GM19455 (cell line): ENCODE data around the gene ZYX.
"Not testable (repeated sequence)": the region's sequence is repeated elsewhere in the genome, so short reads cannot be mapped to it uniquely, and the experiment has no call there.

Source experiments
- ATAC-seq: cut with Tn5 transposase; IDR thresholded peaks from one replicate; pipeline ENCODE4 v1.9.1; 2021; ENCODE audit not compliant: unreplicated experiment

The ZYX gene

DNA sequence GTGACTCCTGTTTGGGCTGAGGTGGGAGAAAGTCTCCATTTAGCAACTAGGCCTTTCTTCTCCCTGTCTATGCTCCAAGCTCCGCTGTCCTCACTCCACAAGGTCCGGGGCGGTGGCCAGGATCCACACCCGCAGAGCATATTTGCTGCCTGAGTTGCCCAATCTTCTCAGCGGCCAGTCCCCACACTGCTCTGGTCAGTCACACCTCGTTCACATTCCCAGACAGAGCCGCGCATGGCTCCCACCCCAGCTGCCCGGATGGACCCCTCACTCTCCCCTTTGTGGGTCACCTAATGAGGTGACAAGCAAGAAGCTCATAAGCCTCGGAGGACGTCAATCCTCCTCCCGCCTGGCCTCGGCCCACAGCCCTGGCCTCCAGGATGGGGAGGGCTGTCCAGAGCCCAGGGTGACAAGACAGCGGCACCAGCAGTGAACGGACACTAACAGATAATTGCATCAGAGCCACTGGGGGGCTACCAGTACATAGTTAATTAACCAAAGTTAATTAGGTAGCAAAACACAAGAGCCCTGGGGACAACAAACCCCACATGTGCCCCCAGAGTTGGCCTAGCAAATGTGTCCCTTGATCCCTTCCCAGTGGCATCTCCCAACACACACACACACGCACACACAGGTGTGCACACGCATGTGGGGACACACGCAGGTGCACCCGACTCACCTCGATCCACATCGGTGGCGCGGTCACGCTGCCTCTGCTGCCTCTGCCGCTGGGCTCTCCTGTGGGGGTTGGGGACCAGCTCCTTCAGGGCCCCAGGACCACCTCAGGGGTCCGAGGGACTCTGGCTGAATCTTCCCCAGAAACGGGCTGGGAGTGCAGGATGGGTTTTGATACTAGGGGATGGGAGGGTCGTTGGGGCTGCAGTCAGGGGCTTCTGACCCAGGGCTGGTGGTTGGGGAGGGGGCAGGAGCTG lies 15.7 kb downstream of the ZYX start:
- no peak for ATAC-seq

DNA sequence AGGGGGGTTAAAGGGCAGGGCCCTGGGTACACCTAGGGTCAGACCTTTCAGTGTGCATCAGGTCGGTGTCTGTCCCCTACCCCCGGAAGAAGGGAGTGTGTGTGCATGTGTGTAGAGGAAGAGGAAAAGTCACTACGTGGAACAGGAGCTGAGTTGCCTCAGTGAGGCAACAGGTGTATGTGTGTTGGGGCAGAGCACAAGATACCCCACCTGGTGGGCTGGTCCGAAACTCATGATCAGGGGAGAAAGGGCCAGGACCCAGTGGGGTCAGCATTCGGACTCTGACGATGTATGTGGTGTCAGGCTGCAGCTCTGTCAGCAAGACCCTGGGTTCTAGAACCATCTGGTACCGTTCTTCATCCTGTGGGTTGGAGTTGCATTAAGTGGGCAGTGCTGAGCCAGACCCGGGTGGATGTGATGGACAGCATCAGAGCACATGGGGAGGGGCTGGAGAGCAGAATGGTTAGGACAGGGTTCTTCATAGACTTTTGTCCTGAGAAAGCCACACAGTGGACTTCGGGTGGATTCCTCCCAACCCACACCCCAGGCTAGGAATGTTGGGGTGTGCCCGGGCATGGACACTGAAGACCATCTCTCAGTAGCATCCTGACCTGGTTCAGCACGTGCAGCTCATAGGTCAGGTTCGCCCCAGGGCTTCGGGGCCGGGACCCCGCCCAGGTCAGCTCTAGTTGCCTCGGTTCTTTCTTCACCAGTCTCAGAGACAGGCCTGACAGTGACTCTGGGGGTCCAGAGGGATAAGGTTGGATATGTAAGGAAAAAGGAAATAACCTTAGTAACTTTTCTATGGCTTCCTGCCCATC lies 16.8 kb downstream of the ZYX start:
- no peak for ATAC-seq

- no peak for ATAC-seq
Observed at GRCh38 chr7:143398616-143399015, 17.5 kb downstream of the ZYX start.

- no peak for ATAC-seq
Observed at GRCh38 chr7:143399151-143399550, 18.0 kb downstream of the ZYX start.

GRCh38 chr7:143399642-143400041 lies 18.5 kb downstream of the ZYX start:
- ATAC-seq = no peak

- no peak for ATAC-seq
Observed at GRCh38 chr7:143401265-143401664, 20.1 kb downstream of the ZYX start.

DNA sequence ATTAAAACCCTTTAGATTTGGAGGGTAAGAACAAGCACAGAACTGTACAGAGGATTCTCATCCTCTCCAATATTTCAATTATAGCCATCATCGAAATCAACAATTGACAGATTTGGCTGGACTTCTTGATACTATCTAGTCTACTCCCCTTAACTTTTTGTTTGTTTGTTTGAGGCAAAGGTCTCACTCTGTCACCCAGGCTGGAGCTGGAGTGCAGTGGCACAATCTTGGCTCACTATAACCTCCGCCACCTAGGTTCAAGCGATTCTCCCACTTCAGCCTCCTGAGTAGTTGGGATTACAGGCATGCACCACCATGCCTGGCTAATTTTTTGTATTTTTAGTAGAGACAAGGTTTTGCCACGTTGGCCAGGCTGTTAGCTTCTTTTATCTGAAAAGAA lies 21.1 kb downstream of the ZYX start:
- ATAC-seq = not testable (repeated sequence)

- no peak for ATAC-seq
Observed at GRCh38 chr7:143405173-143406001, 24.2 kb downstream of the ZYX start.

- ATAC-seq = no peak
Observed at GRCh38 chr7:143406002-143406357, 24.8 kb downstream of the ZYX start.

GRCh38 chr7:143407287-143408251 lies 26.4 kb downstream of the ZYX start:
- no peak for ATAC-seq

DNA sequence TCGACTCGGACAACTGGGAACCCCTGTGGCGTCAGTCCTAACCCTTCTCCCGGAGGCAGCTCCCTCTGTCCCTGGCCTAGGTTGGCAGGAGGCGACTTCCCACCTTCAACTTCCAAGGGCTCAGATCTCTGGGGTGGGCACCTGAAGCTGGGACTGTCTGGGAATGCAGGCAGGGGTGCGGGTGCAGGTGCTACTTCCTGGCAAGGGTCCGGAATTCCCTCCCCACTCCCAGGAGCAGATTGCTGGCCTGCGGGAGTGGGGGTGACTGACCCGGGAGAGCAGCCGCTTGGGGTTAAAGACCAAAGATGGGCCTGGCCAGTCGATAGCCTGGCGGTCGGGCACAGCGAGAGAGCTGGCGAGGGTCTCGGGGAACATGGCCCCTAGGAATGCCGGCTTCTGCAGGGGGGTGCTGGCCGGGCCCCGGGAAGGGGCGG lies 27.1 kb downstream of the ZYX start:
- ATAC-seq = no peak

GRCh38 chr7:143408686-143409561 lies 27.8 kb downstream of the ZYX start, which contains the start of gene EPHA1:
EPHA1 (minus strand) TSS chr7:143408856; CDS start chr7:143408805, 51 bp downstream.
- no peak for ATAC-seq

- ATAC-seq = no peak
Observed at GRCh38 chr7:143410521-143411004, 29.4 kb downstream of the ZYX start.

DNA sequence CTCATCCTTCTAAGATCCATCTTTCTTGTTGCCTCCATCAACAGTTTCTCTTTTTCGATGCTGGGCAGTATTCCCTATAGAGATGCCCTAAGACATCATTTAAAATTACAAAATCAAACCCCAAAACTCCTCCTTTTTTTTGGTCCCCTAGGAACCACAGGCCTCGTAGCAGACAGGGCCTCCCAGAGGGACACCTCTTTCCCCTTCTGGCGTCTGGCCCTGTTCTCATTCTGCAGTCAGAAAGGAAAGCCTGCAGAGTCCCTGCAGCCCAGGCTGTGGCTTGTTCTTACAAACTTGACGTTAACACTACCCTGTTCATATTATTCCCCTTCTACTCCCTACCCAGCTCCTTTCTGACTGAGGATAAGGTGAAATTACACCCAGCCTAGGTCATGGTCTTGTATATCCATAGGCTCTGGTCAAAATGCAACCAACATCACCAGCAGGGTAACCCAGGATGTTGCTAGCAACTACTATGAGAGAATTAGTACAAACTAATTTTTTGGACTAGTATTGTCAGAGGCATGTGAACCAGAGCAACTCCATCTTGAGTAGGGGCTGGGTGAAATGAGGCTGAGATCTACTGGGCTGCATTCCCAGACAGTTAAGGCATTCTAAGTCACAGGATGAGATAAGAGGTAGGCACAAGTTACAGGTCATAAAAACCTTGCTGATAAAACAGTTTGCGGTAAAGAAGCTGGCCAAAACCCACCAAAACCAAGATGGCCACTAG lies 31.0 kb downstream of the ZYX start:
- ATAC-seq = no peak

DNA sequence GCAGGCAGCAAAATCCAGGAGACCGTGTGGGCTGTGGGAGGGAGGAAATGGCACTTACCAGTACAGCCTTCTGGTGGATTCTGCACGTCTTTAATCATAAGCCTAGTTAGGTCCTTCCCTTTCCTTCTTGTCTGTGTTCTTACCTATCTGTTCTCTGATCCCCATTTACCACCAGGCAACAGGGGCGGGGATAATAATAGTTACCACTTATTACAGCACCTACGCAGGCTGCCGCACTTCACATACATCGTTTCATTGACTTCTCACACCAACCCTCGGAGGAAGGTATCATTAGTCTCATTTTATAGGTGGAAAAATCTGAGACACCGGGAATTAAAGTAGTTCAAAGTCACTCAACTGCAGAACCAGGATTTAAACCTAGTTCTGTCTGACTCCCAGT lies 32.0 kb downstream of the ZYX start:
- ATAC-seq = no peak

DNA sequence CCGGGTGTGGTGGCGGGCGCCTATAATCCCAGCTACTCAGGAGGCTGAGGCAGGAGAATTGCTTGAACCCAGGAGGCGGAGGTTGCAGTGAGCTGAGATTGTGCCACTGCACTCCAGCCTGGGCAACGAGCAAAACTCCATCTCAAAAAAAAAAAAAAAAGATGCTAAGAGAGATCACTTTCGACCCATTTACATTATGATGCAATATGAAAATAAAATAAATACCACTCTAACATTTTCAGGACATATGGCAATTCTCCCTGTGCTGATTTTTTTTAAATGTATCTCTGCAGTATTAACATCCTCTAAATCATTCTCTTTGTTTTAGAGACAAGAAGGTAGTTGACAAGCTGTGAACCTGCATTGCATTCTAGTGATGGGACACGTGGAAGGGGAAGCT lies 34.1 kb downstream of the ZYX start:
- ATAC-seq = not testable (repeated sequence)

GRCh38 chr7:143415742-143416397 lies 34.7 kb downstream of the ZYX start:
- ATAC-seq = no peak
